Midbrain (tissue), 1 donor: Measurements from ENCODE around the gene TANGO6.
"Not testable (repeated sequence)": the region's sequence is repeated elsewhere in the genome, so short reads cannot be mapped to it uniquely, and the experiment has no call there.

Experiments
- DNase-seq: peaks from one replicate; lab custom pipeline; 2025; lab: John Stamatoyannopoulos, UW

The TANGO6 gene

DNA sequence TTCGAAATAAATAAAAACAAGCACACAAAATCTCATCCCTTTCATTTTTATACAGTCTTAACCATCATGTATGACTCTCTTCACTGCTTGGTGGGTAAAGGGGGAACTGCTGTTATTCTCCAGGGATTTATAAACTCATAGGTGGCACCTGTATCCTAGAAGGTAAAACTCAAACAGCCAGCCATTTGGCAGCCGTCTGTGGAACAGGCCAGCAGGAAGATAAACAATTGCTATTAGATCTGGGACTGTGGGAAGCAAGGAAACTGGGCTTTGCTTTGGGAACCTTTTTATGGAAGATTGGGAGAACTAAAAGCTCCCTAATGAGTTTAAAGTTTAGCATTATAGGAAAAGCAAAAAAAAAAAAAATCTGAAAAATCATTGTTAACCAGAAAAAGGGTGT lies 126.0 kb downstream of the TANGO6 start:
- no peak for DNase-seq

DNA sequence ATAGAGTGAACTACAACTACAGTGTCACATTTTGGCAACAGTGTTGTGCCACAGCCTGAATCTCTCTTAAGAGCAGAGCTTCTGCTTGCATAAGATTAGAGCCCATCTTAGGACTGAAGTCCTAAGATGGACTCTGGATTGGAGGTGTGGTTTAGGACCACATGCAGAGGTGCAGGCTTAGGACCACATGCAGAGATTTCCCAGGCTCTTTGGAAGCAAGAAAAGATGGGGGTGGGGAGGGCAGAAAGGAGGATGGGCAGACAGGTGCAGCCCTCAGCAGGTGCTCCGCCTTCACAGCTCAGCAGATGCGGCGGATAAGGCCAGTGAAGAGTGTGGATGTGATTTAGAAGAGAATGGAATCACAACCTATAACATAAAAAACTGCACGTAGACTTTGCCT lies 128.7 kb downstream of the TANGO6 start:
- DNase-seq: no peak

DNA sequence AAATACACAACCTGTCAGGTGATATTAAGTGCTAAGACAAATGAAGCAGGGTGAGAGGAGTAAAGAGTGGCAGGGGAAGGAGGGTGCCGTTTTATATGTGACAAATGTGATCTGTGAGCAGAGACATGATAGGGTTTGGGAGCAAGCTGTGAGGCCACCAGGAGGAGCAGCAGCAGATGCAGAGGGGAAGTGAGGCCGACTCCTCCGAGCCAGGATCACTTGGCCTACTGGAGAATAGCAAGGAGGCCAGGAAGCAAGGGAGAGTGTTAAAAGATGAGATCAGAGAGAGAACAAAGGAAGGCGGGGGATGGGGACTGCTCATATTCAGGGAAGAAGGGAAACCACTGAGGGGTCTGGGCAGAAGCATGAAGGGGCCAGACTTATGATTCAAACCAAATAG lies 129.4 kb downstream of the TANGO6 start:
- no peak for DNase-seq

DNA sequence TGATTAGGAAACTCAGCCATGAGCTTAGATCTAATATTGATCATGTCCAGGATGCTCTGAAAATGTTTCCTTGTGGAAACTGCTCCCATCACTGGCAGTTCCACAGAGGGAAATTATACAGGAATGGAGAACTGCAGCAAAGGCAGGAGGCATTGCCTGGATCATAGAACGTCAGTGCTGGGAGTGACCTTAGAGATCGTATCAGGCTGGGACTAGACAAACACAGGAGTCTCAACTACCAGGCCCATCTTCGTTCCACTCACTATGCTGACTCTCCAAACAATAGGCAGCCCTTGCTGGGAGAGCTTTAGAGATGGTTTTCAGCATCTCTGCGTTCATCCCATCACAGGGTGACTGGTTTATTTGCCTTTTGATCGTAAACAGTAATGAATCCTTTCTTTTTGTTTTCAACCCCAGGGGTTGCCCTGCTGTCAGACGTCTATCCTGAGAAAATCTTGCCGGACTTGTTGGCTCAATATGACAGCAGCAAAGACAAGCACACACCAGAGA lies 130.3 kb downstream of the TANGO6 start:
- no peak for DNase-seq

DNA sequence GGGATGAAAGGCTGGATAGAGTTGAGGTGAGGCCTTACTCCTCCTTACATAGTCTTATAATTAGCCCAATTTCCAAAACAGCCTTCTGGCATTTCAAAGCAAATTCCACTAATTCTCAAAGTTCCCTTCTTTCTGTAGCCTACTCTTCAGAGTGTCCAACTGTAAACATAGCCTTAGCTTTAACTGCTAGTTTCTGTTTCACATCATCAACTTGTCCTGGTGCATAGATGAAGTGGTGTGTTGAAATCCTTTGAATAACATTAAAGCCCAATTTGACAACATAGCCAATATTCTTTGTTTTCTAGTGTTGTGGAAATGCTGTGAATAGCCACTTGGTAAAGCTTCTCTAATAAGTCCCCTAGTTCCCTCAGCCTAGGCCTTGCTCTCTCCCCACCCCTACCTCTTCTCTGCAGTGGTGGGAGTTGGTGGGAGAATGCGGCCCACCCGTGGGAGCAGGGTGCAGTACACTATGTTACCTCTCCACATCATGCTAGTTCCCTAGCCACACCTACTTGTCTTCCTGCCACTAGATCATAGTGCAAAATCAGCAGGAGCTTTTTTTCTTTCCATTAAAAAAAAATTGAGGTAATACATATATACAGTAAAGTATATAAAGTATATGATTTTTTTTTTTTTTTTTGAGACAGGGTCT lies 135.1 kb downstream of the TANGO6 start:
- no peak for DNase-seq

DNA sequence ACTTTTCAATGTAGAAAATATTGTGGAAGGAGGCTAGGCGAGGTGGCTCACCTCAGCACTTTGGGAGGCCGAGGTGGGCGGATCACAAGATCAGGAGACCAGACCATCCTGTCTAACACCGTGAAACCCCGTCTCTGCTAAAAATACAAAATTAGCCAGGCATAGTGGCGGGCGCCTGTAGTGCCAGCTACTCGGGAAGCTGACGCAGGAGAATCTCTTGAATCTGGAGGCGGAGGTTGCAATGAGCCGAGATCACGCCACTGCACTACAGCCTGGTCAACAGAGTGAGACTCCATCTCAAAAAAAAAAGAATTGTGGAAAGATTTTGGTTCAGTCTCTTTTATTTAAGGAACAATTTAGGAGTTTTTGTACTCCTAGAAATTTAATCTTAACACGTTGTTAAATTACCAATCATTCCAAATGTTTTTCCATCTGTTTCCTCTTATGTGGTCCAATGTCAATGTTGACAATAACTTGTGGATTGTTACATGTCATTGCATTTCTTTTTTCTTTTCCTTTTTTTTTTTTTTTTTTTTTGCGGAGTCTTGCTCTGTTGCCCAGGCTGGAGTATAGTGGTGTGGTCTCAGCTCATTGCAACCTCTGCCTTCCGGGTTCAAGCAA lies 137.5 kb downstream of the TANGO6 start:
- no peak for DNase-seq

DNA sequence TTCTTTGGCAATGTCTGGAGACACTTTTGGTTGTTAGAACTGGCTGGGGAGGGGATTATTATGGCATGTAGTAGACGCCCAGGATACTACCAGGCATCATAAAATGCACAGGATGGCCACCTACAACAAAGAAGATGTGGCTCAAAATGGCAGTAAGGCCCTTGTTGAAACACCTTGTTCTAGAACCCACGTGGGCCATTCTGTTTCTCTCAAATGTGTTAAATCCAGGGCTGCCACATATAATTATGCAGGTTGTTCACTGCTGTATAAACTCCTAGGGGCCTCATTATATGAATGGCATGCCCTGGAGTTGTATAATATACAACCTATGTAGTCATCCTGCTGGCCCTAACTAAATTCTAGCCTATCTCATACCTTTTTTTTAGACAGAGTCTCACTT lies 138.6 kb downstream of the TANGO6 start:
- DNase-seq: no peak

DNA sequence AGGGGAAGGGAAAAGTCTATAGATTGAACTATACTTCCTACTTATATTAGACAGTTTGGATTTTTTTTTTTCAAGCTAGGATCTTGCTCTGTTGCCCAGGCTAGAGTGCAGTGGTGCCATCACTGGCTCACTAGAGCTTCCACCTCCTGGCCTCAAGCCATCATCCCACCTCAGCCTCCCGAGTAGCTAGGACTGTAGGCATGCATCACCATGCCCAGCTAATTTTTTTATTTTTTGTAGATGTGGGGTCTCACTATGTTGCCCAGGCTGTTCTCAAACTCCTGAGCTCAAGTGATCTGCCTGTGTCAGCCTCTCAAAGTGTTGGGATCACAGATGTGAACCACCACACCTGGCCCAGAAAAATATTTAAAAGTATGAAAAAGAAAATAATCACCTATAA lies 141.1 kb downstream of the TANGO6 start:
- DNase-seq: no peak

DNA sequence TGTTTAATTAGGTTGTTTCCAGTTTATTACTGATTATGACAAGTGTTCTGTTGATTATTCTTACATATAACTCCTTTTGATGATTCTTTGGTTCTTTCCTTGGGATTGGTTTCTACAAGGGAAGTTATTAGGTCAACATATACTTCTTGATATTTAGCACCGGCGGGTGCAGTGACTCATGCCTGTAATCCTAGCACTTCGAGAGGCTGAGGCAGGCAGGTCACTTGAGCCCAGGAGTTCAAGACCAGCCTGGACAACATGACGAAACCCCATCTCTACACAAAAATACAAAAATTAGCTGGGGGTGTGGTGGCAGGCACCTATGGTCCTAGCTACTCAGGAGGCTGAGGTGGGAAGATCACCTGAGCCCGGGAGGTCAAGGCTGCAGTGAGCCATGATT lies 141.9 kb downstream of the TANGO6 start:
- DNase-seq: no peak

DNA sequence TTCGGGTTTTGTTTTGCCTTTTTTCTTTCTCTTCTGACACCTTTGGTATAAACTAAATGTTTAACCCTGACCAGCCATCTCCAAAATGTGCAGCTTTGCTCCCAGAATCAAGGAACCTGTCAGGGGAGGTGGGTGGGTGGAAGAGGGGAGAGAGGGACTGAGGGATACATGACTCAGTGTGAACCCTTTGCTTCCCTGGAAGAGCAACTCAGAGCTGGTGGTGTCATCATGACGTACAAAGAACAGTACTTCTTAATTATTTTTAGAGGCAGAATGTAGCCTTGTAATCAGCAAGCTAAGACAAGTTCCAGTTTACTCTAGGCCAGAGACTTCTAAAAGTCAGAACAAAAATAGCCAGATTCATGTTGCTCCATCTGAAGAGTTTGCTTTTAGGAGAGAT lies 142.5 kb downstream of the TANGO6 start:
- no peak for DNase-seq

DNA sequence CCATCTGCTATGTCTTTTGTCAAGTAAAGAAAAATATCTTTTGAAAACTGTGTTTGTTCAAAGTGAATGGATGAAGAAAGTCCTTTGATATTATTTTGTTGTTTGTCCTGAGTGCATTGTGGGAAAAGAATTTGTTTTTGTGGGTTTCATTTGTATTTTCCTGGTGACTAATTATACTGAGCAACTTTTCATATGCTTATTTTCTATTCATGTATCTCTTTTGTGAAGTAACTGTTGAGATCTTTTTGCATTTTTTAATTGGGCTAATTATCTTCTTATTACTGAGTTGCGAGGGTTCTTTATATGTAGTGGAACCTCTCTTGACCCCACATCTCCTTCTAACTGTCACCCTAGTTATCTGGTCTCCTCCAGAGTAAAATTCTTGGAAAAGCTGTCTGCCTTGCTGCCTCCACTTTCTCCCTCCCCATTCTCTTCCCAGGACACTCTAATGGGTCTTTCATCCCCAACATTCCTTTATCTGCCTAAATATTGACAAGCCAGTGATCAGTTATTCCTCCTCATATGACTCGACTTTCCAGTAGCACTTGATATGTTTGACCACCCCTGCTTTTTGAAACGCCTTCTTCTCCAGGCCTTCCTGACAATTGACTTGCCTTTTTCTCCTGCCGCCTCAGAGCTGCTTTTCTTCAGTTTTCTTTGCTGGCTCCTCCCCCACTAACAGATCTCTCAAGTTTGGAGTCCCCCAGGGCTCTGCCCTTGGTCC lies 144.6 kb downstream of the TANGO6 start:
- no peak for DNase-seq

DNA sequence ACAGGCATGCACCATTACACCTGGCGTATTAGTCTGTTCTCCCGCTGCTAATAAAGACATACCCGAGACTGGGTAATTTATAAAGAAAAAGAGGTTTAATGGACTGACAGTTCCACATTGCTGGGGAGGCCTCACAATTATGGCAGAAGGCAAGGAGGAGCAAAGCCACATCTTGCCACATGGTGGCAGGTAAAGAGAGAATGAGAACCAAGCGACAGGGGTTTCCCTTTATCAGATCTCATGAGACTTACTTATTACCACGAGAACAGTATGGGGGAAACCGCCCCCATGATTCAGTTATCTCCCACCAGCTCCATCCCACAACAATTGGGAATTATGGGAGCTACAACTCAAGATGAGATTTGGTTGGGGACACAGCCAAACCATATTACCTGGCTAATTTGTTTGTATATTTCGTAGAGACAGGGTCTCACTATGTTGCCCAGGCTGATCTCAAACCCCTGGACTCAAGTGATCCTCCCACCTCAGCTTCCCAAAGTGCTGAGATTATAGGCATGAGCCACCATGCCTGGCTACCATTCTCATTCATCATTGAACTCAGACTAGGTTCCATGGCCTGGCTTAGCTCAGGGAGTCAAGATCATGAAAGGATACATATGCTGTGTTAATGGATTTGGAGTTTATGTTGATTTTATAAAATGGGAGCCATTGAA lies 147.0 kb downstream of the TANGO6 start:
- DNase-seq: not testable (repeated sequence)

DNA sequence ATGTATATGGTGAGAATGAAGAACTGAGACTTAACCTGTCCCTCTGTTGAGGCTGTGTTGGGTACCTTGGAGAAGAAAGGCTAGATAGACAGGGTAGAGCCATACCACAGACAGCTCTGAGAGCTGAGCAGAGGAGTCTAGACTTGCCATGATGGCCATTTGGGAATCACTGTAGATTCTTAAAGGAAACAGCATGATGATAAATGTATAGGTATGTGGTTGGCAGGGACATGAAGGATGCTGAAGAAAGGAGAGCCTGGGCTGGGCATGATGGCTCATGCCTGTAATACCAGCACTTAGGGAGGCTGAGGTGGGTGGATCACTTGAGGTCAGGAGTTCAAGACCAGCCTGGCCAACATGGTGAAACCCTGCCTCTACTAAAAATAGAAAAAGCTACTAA lies 147.7 kb downstream of the TANGO6 start:
- no peak for DNase-seq

DNA sequence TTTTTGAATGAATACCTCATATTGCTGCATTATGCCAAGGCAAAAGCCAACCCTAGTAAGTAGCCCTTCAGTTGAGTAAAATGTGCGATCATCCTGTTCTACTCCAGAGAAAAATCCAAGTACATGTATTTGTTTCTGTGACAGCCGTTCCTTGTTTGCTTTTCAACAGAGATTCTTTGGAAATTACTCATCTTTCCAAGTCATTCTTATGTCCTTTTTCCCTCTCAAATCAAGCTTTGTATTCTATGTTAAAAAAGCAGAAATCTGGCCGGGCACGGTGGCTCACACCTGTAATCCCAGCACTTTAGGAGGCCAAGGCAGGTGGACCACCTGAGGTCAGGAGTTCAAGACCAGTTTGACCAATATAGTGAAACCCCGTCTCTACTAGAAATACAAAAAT lies 149.2 kb downstream of the TANGO6 start:
- no peak for DNase-seq

DNA sequence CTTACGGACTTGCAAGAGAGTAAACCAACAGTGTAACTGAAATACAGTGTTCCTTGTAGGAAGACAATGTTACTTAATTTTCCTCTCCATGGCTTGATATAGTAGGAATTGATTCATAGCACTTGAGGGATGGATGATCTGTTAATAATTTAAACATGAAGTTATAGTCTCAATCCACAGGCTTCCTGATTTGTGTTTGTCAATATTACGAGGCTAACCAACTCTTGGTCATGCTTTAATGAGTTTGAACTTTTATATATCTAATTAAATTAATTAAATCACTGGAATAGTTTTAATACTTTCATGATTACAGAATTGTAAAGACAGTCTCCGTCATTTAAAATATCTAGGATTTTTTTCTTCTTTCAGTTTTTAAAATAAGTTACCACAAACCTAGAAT lies 150.1 kb downstream of the TANGO6 start:
- DNase-seq: no peak

DNA sequence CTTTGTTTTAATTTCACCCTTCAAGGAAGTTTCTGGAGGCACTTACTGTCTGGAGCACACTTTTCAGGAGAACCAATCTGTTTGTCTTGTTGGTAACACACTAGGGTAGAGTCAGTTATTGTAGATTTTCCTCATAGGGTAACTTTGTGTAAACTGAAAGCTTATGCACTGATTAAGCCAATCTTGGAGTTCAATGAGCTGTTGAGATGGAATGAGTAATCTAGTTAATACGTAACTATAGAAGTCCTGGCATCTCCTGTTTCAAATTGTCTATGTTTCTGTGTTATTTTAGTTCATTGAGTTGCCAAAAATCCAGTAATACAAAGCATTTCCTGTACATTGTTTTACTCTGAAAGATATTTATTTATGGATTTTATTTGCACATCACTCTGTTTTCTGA lies 150.6 kb downstream of the TANGO6 start:
- DNase-seq: no peak

DNA sequence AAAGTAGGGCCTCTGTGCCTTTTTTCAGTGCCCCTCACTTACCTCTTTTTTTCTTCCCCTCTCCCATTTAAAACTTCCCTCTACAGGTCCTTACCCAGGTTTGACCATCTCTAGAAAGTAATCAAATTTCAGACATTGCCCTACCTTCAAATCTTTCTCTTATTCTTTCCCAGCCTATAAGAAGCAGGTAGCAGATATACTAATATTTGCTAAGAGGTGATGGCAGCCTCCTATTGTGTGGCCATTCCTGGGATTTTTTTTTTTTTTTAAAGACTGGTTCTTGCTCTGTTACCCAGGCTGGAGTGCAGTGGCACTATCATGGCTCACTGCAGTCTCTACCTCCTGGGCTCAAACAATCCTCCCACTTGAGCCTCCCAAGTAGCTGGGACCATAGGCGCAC lies 151.0 kb downstream of the TANGO6 start:
- no peak for DNase-seq

DNA sequence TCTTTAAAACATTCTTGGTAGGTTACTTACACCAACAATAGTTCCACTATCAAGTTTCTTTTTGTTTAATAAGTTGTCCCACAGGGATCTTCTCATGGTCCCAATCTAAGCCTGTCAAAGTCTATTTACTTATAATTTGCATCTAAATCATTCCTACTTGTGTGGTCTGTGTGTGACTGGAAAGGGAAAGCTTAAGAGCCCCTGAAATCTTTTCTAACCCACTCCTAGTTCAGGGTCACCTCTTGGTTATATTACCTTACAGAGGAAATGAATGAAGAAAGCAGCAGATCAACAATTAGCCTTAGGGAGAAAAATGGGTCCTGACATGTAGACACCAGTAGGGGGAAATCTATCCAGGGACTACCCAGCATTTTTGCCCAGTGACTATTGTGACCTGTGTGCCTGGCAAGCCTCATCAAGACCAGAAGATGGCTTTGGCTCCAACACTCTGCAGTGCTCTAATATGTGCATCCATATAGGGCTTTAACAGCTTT lies 151.7 kb downstream of the TANGO6 start:
- no peak for DNase-seq

DNA sequence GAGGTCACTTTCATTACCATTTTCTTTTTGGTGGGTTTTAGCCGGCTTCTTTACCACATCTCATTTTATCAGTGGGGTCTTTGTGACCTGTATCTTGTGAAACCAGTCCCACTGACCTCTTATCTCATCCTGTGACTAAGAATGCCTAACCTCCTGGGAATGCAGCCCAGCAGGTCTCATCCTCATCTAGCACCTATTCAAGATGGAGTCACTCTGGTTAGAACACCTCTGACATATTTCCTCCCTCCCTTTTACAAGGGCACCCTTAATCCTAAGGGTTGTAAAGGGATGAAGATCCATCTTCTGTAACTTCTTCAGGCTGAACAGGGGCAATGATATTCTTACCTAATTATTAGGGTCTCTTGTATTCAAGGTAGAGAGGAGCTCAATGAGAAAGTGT lies 154.2 kb downstream of the TANGO6 start:
- no peak for DNase-seq

DNA sequence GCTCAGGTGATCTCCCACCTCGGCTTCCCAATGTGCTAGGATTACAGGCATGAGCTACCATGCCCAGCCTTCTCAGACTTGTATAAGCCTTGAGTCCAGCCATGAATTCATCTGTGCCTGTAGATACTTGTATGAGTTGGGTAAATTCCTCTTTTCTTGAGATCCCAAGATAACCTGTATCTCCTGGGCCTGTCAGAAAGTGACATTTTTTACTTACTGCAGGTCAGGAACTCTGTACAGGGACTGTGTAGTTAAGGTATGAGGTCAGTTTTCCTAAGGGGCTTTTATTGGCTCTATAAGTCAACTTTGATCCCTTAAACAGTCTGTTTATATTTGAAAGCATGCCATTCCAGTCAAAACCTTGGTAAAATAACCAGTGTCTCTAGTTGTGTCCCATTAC lies 155.8 kb downstream of the TANGO6 start:
- DNase-seq: no peak

DNA sequence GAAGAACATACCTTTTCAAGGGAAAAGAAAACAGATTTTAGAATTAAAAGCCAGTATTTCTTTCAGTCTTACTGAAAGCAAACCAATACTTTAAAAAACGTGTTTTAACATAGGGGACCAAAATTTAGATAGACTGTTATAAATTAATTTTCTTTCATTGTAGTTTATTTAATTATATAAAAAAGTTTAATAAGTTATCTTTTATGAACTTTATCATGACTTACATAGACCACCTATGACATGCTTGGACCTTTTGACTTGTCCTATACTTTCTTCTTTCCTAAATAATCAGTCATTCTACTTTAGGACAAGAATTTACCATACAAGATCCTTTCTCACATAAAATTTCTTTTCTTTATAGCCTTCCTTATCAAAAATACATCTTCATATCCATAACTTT lies 160.2 kb downstream of the TANGO6 start:
- DNase-seq: no peak

DNA sequence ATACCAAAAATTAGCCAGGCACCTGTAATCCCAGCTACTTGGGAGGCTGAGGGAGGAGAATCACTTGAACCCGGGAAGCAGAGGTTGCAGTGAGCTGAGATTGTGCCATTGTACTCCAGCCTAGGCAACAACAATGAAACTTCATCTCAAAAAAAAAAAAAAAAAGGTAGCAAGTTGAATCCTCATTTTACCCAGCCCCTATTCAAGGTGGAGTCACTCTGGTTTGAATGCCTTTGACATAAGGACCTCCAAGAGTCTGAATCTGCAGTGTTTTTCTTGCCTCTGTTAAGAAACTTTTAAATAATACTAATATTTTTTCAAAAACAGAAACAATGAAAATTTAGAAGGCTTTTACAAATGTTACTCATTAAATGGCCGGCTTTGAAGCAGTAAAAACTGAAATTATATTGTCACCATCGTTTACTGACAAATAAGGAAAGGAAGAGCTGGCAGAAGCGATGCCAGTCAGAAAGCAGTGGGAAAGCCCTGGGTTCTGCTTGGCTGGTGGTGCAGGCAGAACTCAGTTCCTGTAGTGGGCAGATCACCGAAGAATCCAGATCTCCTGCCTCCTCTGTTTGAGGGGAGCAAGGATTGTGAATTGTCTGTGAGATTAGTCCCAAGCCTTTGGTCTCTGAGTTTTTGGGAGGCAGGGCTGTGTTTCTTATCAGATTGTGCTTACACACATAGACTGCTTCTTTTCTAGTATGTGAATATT lies 162.5 kb downstream of the TANGO6 start:
- DNase-seq: no peak
